ENCODE data around the gene PANX1.

- TF ChIP-seq EZH2 (IDR thresholded peaks at IDR 0.05; ENCODE audit: borderline replicate concordance, insufficient read depth, low read depth, low read length, poor library complexity, severe bottlenecking) (no peak), CTCF (IDR thresholded peaks at IDR 0.05) (no peak)
Observed at GRCh38 chr11:94090401-94090800, 38.2 kb upstream of the PANX1 start.

Data from B cell (primary cell).